ENCODE data around the gene CENPP.

DNA sequence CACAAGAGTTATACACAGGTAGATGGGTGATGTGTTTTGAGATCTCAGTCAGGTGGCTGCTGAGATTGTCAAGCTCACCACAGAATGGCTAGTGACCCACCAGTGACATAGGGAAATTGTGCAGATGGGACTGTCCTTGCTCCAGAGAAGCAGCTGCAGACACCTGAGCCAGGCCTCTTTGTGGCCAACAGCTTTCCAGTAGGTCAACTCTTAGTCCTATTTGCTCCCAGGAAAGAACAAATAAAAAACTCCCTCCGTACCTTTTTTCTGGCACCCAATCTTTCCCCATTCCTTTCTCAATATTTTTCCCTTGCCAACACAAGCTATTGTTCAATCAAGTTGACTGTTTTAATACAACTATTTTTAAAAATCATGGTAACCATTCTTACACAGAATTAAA lies 46.5 kb upstream of the CENPP start:
- TF ChIP-seq GATA2 (IDR thresholded peaks at IDR 0.05; ENCODE audit: low read depth, low read length) (no peak), GATA3 (IDR thresholded peaks at IDR 0.05; ENCODE audit: low read depth, low read length) (no peak)

Data from SH-SY5Y (cell line).